NCI-H1048 (cell line): ENCODE results near the gene GUSB.
A peak's percentile ranks its signal among the peaks of the same experiment; 100 is the strongest.
"Not testable (repeated sequence)": the region's sequence is repeated elsewhere in the genome, so short reads cannot be mapped to it uniquely, and the experiment has no call there.

ENCODE experiments used
- DNase-seq: peaks from one replicate; lab custom pipeline; 2025; lab: John Stamatoyannopoulos, UW

The GUSB gene

GRCh38 chr7:65981965-65982792, at the start of gene GUSB:
Gene GUSB (minus strand): TSS chr7:65982213. CDS start chr7:65982183, 30 bp downstream.
- peak; percentile 80 for DNase-seq

GRCh38 chr7:66028342-66028741, 46.3 kb upstream of the GUSB start:
- DNase-seq, result not testable (repeated sequence)

- no peak for DNase-seq
Measured at GRCh38 chr7:66016131-66016461, 34.1 kb upstream of the GUSB start.

- no peak for DNase-seq
Measured at GRCh38 chr7:66015440-66016130, 33.6 kb upstream of the GUSB start.

GRCh38 chr7:66013938-66014337, 31.9 kb upstream of the GUSB start:
- DNase-seq, result no peak

- no peak for DNase-seq
Measured at GRCh38 chr7:66007232-66007631, 25.2 kb upstream of the GUSB start.

GRCh38 chr7:66005115-66005671, 23.2 kb upstream of the GUSB start:
- not testable (repeated sequence) for DNase-seq

- not testable (repeated sequence) for DNase-seq
Measured at GRCh38 chr7:66000823-66001417, 18.9 kb upstream of the GUSB start.

- DNase-seq, result not testable (repeated sequence)
Measured at GRCh38 chr7:65994984-65995383, 13.0 kb upstream of the GUSB start.

GRCh38 chr7:65992526-65992925, 10.5 kb upstream of the GUSB start:
- no peak for DNase-seq

- not testable (repeated sequence) for DNase-seq
Measured at GRCh38 chr7:65991829-65992228, 9.8 kb upstream of the GUSB start.

GRCh38 chr7:65989694-65990080, 7.7 kb upstream of the GUSB start:
- no peak for DNase-seq

GRCh38 chr7:65988503-65988902, 6.5 kb upstream of the GUSB start:
- not testable (repeated sequence) for DNase-seq

- DNase-seq, result no peak
Measured at GRCh38 chr7:65988084-65988483, 6.1 kb upstream of the GUSB start.

GRCh38 chr7:65983965-65984658, 2.1 kb upstream of the GUSB start:
- DNase-seq, result no peak

GRCh38 chr7:65980478-65981250, 1.3 kb downstream of the GUSB start:
- no peak for DNase-seq

GRCh38 chr7:65979583-65980477, 2.2 kb downstream of the GUSB start:
- no peak for DNase-seq

GRCh38 chr7:65978891-65979582, 3.0 kb downstream of the GUSB start:
- DNase-seq, result no peak

- DNase-seq, result no peak
Measured at GRCh38 chr7:65976659-65977196, 5.3 kb downstream of the GUSB start.
